Measurements from ENCODE around the gene UBE3D.

DNA sequence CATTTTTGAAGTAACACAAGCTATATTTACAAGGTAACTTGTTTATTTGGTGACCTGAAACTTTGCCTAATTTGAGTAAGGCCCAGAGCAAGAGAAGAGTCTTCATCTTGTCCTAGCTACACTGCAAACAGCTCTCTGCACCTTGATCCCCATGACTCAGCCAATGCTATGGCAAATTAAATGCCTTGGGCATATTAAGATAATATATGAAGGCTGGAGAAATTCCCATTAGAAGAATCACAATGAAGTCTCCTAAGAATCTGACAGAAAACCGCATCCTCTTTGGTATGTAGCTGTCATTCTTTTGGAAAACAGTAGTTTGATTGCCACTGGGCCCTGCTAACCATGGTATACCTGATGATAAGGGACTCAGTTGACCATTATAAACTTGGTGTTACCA is 204.5 kb downstream of the UBE3D start:
- TF ChIP-seq, protein P1, sequence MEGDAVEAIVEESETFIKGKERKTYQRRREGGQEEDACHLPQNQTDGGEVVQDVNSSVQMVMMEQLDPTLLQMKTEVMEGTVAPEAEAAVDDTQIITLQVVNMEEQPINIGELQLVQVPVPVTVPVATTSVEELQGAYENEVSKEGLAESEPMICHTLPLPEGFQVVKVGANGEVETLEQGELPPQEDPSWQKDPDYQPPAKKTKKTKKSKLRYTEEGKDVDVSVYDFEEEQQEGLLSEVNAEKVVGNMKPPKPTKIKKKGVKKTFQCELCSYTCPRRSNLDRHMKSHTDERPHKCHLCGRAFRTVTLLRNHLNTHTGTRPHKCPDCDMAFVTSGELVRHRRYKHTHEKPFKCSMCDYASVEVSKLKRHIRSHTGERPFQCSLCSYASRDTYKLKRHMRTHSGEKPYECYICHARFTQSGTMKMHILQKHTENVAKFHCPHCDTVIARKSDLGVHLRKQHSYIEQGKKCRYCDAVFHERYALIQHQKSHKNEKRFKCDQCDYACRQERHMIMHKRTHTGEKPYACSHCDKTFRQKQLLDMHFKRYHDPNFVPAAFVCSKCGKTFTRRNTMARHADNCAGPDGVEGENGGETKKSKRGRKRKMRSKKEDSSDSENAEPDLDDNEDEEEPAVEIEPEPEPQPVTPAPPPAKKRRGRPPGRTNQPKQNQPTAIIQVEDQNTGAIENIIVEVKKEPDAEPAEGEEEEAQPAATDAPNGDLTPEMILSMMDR (conservative IDR thresholded peaks at IDR 0.05), result no peak
- TF ChIP-seq ZFX (IDR thresholded peaks at IDR 0.05), result no peak
